GM12878 (cell line): ENCODE measurements around the gene OR2T11.

Experiments
- ATF3 ChIP-seq: IDR thresholded peaks from 2 replicates; pipeline ENCODE4 v1.6.1; 2011; ENCODE audit warnings: low read depth, mild to moderate bottlenecking, low read length, moderate library complexity, borderline replicate concordance; ENCODE audit errors: extremely low read depth
- BRCA1 ChIP-seq: IDR thresholded peaks from 2 replicates; pipeline ENCODE4 v1.6.1; 2011; ENCODE audit warnings: low read depth, low read length, improper control_type of control experiment
- CEBPB ChIP-seq, 2 experiments: fragments of 150-350 bp in 1 of 2; IDR thresholded peaks; 2 replicates each; pipeline ENCODE4 v1.6.1; 2012 to 2014; ENCODE audit warnings: low read depth in 2 of 2, low read length in 2 of 2, borderline replicate concordance in 1 of 2, inconsistent platforms in 1 of 2
- CHD4 ChIP-seq: fragments of 200-600 bp; sonication (generic); IDR thresholded peaks from 2 replicates; pipeline ENCODE4 v1.6.1; 2016; ENCODE audit warnings: mild to moderate bottlenecking
- MXI1 ChIP-seq: fragments of 150-350 bp; IDR thresholded peaks from 2 replicates; pipeline ENCODE4 v1.6.1; 2011; ENCODE audit warnings: low read depth, mild to moderate bottlenecking, inconsistent platforms, low read length, improper control_type of control experiment
- POLR2AphosphoS5 ChIP-seq: IDR thresholded peaks from 2 replicates; pipeline ENCODE4 v1.6.1; 2011; ENCODE audit warnings: mild to moderate bottlenecking, low read length, inconsistent platforms
- PRDM15 ChIP-seq: fragments of 450-650 bp; formaldehyde crosslinking; IDR thresholded peaks from 2 replicates; pipeline ENCODE4 v1.4.0; 2020; ENCODE audit warnings: mild to moderate bottlenecking, moderate library complexity
- TF ChIP-seq, protein P1 (sequence below), 3 experiments: IDR thresholded peaks in 2 of 3; conservative IDR thresholded peaks in 1 of 3; 2 replicates each; pipeline ENCODE4 v1.5.1; 2011; ENCODE audit warnings: low read depth in 3 of 3, low read length in 3 of 3, mild to moderate bottlenecking in 3 of 3, control low read depth in 2 of 3, moderate library complexity in 2 of 3, inconsistent platforms in 1 of 3, mixed read lengths in 1 of 3; ENCODE audit not compliant: control insufficient read depth in 2 of 3, insufficient read depth in 1 of 3; ENCODE audit errors: extremely low read depth in 1 of 3
- TF ChIP-seq, protein P2 (sequence below): fragments of 450-650 bp; IDR thresholded peaks from 2 replicates; pipeline ENCODE4 v1.6.1; 2017; ENCODE audit warnings: mild to moderate bottlenecking, moderate library complexity

- TF ChIP-seq ATF3 (no peak), PRDM15 (CRISPR knock-in tag) (no peak), BRCA1 (no peak), MXI1 (no peak), CHD4 (no peak), CEBPB (IDR thresholded peaks at IDR 0.05; ENCODE audit: borderline replicate concordance in 1 of 2, low read depth in 2 of 2, low read length in 2 of 2) (no peak), POLR2AphosphoS5 (no peak)
- TF ChIP-seq, protein P1, sequence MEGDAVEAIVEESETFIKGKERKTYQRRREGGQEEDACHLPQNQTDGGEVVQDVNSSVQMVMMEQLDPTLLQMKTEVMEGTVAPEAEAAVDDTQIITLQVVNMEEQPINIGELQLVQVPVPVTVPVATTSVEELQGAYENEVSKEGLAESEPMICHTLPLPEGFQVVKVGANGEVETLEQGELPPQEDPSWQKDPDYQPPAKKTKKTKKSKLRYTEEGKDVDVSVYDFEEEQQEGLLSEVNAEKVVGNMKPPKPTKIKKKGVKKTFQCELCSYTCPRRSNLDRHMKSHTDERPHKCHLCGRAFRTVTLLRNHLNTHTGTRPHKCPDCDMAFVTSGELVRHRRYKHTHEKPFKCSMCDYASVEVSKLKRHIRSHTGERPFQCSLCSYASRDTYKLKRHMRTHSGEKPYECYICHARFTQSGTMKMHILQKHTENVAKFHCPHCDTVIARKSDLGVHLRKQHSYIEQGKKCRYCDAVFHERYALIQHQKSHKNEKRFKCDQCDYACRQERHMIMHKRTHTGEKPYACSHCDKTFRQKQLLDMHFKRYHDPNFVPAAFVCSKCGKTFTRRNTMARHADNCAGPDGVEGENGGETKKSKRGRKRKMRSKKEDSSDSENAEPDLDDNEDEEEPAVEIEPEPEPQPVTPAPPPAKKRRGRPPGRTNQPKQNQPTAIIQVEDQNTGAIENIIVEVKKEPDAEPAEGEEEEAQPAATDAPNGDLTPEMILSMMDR (IDR thresholded peaks at IDR 0.05 in 2 of 3, conservative IDR thresholded peaks at IDR 0.05 in 1 of 3; ENCODE audit: control insufficient read depth in 2 of 3, extremely low read depth in 1 of 3, insufficient read depth in 1 of 3, low read depth in 3 of 3, low read length in 3 of 3) = no peak
- TF ChIP-seq, protein P2, sequence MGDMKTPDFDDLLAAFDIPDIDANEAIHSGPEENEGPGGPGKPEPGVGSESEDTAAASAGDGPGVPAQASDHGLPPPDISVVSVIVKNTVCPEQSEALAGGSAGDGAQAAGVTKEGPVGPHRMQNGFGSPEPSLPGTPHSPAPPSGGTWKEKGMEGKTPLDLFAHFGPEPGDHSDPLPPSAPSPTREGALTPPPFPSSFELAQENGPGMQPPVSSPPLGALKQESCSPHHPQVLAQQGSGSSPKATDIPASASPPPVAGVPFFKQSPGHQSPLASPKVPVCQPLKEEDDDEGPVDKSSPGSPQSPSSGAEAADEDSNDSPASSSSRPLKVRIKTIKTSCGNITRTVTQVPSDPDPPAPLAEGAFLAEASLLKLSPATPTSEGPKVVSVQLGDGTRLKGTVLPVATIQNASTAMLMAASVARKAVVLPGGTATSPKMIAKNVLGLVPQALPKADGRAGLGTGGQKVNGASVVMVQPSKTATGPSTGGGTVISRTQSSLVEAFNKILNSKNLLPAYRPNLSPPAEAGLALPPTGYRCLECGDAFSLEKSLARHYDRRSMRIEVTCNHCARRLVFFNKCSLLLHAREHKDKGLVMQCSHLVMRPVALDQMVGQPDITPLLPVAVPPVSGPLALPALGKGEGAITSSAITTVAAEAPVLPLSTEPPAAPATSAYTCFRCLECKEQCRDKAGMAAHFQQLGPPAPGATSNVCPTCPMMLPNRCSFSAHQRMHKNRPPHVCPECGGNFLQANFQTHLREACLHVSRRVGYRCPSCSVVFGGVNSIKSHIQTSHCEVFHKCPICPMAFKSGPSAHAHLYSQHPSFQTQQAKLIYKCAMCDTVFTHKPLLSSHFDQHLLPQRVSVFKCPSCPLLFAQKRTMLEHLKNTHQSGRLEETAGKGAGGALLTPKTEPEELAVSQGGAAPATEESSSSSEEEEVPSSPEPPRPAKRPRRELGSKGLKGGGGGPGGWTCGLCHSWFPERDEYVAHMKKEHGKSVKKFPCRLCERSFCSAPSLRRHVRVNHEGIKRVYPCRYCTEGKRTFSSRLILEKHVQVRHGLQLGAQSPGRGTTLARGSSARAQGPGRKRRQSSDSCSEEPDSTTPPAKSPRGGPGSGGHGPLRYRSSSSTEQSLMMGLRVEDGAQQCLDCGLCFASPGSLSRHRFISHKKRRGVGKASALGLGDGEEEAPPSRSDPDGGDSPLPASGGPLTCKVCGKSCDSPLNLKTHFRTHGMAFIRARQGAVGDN = no peak
Measured at GRCh38 chr1:248625166-248625565, 9.7 kb downstream of the OR2T11 start.
